NCI-H128 (cell line): Measurements from ENCODE around the gene MFAP3.
"Not testable (repeated sequence)": the region's sequence is repeated elsewhere in the genome, so short reads cannot be mapped to it uniquely, and the experiment has no call there.

Source experiments
- DNase-seq: peaks from one replicate; lab custom pipeline; 2025; ENCODE audit not compliant: unreplicated experiment; lab: John Stamatoyannopoulos, UW

Gene MFAP3

DNA sequence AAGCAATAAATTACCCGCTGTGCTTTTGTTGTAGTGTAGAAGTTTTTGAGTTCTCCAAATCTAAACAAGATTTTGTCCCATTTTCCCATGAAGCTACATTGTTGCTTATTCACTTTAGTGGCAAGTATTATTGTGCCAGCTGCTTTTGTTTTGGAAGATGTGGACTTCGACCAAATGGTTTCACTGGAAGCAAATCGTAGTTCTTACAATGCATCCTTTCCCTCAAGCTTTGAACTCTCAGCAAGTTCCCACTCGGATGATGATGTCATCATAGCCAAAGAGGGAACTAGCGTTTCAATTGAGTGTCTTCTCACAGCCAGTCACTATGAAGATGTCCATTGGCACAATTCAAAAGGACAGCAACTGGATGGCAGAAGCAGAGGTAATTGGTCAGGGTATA lies 10.9 kb downstream of the MFAP3 start:
- DNase-seq: no peak

DNA sequence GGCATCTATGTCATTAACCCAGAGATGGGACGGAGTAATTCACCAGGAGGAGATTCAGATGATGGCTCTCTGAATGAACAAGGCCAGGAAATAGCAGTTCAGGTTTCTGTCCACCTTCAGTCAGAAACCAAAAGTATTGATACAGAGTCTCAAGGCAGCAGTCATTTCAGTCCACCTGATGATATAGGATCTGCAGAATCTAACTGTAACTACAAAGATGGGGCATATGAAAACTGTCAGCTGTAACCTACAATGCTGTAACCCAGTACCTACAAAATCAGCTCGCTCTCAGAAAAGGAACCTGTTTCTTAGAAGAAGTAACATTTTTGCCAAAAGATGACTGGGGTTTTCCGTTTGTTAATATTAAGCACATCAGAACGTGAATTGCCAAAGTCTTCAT lies 14.7 kb downstream of the MFAP3 start:
- DNase-seq: no peak

GRCh38 chr5:154055201-154055600 lies 16.4 kb downstream of the MFAP3 start:
- no peak for DNase-seq

GRCh38 chr5:154058055-154059038 lies 19.6 kb downstream of the MFAP3 start:
- DNase-seq: no peak

DNA sequence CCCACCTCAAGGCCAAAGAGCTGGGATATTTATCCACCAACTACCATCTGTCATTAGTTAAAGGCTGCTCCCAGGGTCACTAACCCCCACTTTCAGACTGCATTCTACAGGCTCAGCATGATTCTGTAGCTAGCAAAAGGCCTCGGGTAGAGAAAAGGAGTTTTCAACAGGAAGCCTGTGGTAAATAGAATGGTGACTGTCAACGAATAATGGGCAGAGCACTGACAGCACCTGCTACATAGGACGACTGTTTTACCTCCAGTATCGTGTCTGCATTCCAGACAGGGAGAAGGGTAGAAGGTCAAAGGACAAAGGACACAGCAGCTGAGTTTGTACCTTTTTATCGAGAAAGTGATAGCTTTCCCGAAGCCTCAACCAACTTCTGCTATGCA lies 20.3 kb downstream of the MFAP3 start:
- DNase-seq: no peak

GRCh38 chr5:154059583-154059982 lies 20.8 kb downstream of the MFAP3 start:
- DNase-seq: no peak

- DNase-seq: no peak
Measured at GRCh38 chr5:154060606-154061005, 21.8 kb downstream of the MFAP3 start.

DNA sequence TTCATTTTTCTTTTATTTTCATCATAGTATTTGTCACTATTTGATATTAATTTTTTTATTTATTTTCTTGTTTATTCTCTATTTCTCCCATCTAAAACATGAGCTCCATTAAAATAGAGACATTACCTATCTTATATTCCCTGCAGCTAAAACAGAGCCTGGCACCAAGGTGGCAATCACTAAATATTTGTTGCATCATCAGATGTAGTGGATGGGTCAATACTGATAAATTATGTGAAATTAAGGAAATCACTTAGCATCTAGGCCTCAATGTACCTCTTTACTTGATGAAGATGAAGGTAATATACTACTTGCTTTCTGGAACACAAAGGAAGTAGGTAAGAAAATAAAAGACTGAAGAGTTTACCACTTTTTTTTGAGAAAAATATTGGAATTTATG lies 24.6 kb downstream of the MFAP3 start:
- no peak for DNase-seq

- DNase-seq: no peak
Measured at GRCh38 chr5:154065971-154066370, 27.2 kb downstream of the MFAP3 start.

GRCh38 chr5:154069854-154070253 lies 31.1 kb downstream of the MFAP3 start:
- DNase-seq: not testable (repeated sequence)

GRCh38 chr5:154071799-154072413 lies 33.1 kb downstream of the MFAP3 start:
- no peak for DNase-seq

DNA sequence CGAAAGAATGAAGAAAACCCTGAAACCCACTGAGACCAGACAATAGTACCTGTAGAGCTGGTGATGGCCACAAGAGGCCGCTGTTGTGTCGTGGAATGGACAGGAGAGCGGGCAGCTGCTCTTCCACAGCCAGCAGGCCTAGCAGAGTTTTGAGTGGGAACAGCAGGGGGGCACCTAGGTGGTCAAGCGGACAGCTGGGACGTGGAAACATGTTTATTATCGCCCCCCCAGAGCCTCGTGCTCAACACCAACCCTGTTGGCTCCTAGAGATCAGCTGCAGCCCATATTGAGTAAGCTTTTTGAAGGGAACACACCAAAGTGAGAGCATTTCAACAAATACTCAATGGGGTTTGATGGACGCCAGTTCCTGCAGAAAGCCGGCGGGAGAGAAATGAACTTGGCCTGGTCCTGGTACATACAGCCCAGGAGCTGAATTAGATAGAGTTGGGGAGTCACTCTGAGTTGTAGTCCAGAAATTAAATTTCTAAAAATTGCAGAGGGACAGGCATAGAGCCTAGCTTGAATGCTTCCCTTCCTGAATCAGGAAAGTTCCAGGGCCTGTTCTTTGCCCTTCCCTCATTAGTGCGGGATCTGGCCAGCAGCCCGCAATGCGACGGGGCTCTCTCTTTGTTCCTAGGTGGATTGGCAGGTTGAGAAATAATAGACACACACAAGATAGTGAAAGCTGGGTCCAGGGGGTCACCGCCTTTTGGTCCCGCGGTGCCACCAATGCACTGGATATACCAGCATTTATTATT lies 33.8 kb downstream of the MFAP3 start:
- DNase-seq: peak; percentile 21

GRCh38 chr5:154076240-154076922 lies 37.6 kb downstream of the MFAP3 start:
- no peak for DNase-seq

DNA sequence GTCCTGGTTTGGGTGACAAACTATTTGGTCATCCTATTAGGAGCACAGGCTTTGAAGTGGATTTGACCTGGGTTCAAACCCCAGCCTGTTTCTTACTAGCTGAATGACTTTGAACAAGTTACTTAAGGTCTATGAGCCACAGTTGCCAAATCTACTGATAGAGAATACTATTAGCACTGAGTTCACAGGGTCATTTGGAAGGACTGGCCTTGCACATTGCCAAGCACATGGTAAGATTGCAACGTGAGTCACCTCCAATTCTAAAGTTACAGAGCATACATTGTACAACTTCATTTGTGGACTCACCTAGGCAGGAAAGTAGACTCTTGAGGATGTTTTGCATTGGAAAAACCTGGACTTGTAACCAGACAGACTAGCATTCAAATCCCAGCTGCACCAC lies 38.9 kb downstream of the MFAP3 start:
- no peak for DNase-seq

DNA sequence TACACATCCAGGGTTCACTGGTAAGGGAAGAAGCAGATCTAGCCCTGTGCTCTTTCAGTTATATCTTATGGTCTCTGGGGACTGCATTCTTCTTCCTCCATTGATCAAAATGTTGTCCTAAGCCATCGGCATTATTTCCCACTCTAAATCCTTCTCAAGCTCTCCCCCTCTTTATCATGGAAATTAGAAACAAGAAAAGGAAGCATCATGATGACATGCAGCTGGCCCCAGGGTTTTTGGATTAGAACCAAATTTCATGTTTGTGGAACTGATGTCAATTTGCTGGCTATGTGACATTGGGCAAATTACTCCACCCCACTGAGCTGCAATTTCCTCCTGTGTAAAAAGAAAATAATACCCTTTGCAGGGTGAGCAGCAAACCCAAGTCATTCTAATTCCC lies 39.5 kb downstream of the MFAP3 start:
- DNase-seq: peak; percentile 18

GRCh38 chr5:154081246-154081645 lies 42.5 kb downstream of the MFAP3 start:
- DNase-seq: no peak

- no peak for DNase-seq
Measured at GRCh38 chr5:154084062-154084639, 45.4 kb downstream of the MFAP3 start.

DNA sequence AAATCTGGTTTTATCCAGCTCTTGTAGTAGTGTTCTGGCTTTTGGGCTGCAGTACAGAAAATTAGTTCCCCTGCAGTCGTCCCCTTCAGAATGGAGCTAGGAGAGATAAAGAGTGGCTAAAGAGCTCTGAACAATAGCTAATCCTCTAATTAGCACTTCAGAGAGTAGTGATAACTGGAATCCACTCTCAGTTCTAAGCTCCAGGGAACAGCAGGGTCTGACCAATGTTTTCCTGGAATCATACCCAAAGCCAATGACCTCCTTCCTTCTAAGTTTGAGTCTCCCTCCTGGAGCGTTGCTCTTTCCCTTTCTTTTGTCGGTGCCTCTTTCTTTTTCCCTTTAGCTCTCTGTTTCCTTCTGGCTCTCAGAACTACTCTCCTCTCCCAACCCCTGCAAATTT lies 47.4 kb downstream of the MFAP3 start:
- DNase-seq: no peak

DNA sequence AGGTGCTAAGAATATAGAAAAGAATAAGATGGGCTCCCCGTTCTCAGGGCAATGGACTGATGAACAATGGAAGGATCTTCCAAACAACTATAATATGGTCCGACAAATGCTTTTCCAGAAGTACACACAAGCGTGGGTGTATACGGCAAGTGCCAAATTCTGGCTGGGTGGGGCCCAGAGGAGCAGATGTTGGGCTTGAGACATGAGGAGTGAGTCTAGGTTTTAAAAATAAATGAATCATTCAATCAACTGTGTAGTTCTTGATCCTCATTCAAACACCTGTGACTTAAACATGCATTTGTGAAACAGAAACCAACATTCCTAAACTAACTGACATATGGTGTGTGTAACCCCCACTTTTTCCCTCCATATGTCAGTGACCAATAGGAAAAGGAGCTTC lies 47.9 kb downstream of the MFAP3 start:
- no peak for DNase-seq

DNA sequence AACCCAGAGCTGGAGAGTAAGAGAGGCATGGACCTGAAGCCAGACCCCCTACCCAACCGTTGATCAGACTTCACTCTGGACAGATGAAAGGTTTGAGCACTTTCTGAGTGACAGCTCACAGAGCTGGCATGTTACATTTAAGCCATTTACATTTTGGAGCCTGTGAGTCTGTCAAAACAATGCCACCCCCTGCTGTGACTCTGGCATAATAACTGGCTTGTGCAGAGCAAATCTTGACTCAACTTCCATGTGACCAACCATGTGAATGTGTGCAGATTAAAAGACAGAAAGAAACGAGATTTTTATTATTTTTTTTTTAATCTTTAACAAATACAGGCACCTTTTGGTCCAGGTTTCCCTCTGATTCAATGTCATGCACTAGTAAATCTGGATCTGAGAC lies 48.5 kb downstream of the MFAP3 start:
- DNase-seq: peak; percentile 30

DNA sequence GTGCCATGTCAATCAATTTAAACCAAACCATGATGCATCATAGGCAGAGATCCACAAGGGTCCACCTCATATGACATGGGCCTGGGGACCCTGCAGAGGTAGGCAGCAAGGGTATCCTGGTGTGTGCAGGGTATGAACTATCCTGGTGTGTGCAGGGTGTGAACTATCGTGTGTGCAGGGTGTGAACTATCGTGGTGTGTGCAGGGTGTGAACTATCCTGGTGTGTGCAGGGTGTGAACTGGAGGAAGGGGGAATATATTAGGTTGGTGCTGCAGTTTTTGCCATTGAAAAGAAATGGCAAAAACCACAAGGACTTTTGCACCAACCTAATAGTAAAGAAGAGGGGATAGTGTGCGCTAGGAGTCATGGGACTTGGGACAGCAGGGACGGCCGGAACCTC lies 50.0 kb downstream of the MFAP3 start:
- DNase-seq: no peak
